Testis (tissue), 3 donors: ENCODE results near the gene DNAH6. TPM values are rescaled to one million over a fixed set of nuclear protein-coding genes. Genes with fewer than 3 reads are reported as not detected.

ENCODE experiments used
- DNase-seq: peaks from one replicate; pipeline ENCODE4 v3.0.0-alpha.2; 2019
- H3K27ac ChIP-seq, 2 donors: fragments of 200-600 bp; sonication (generic); one replicate each; pipeline ENCODE4 v1.5.1; 2019
- H3K27me3 ChIP-seq: fragments of 200-600 bp; sonication (generic); one replicate; pipeline ENCODE4 v1.5.1; 2019
- H3K36me3 ChIP-seq: fragments of 200-600 bp; sonication (generic); one replicate; pipeline ENCODE4 v1.5.1; 2017; ENCODE audit warnings: low read depth; ENCODE audit errors: missing control alignments
- H3K4me1 ChIP-seq: fragments of 200-600 bp; sonication (generic); one replicate; pipeline ENCODE4 v1.5.1; 2019
- H3K4me3 ChIP-seq, 2 donors: fragments of 200-600 bp; sonication (generic); one replicate each; pipeline ENCODE4 v1.5.1; 2017 to 2019
- H3K9me3 ChIP-seq: fragments of 200-600 bp; sonication (generic); one replicate; pipeline ENCODE4 v1.5.1; 2017
- CTCF ChIP-seq, 3 experiments: fragments of 450-650 bp in 2 of 3; fragments of 200-600 bp in 1 of 3; sonication (generic) in 1 of 3; IDR thresholded peaks; one replicate each; pipeline ENCODE4 v1.5.1; 2016 to 2019; ENCODE audit warnings: antibody characterized with exemption in 3 of 3, mild to moderate bottlenecking in 2 of 3, moderate library complexity in 1 of 3
- POLR2A ChIP-seq: fragments of 450-650 bp; IDR thresholded peaks from one replicate; pipeline ENCODE4 v1.6.1; 2017; ENCODE audit warnings: antibody characterized with exemption, mild to moderate bottlenecking, moderate library complexity
- WGBS, 2 donors: methylation state at CpG; one replicate each; pipeline ENCODE4 v1.1.5; 2018; 5-methylcytosine and 5-hydroxymethylcytosine counted together
- intact Hi-C: fragments of 100-400 bp; cut with DNase I; formaldehyde crosslinking; loops from one replicate; pipeline ENCODE4 v1.15.1; 2023; ENCODE audit warnings: low total_unique reads
- polyA plus RNA-seq: library from polyadenylated mRNA; stranded (reverse); fragments of 350-450 nt; fragmentation: Illumina TruSeq; extraction: RNeasy Lipid Tissue Mini Kit (QIAGEN cat#74804); gene quantifications from one replicate; pipeline ENCODE4 v1.2.3, GENCODE V29; 2014; ENCODE audit warnings: low read depth, low replicate concordance; ENCODE audit not compliant: insufficient read depth
- total RNA-seq, 2 donors: library from RNA; depleted of rRNA; stranded (reverse); fragments of >200 nt; gene quantifications; one replicate each; pipeline ENCODE4 v1.2.3, GENCODE V29; 2016

DNAH6 gene
- total and polyA plus RNA-seq, 3 donors from 2014 or later: 7.1 to 18.4 (median 11.8) TPM

GRCh38 chr2:84796798-84797197, 280.5 kb downstream of the DNAH6 start:
- no peaks in the 10 kb centered on the region for H3K36me3 ChIP-seq
- H3K9me3 ChIP-seq: no peaks in the 10 kb centered on the region
- no peak for TF ChIP-seq CTCF (IDR thresholded peaks at IDR 0.05)
- TF ChIP-seq POLR2A: no peak
- no peak for DNase-seq
- no peaks in the 10 kb centered on the region for H3K4me1 ChIP-seq
- H3K27me3 ChIP-seq: no peaks in the 10 kb centered on the region
- no peak overlapping the region for H3K27ac ChIP-seq
- intact Hi-C loops: no loop called here
- H3K4me3 ChIP-seq: no peak overlapping the region

- Histone ChIP-seq H3K4me3 (no peak overlapping the region), H3K9me3 (no peaks in the 10 kb centered on the region), H3K27me3 (no peaks in the 10 kb centered on the region), H3K27ac (no peak overlapping the region), H3K36me3 (no peaks in the 10 kb centered on the region), H3K4me1 (no peaks in the 10 kb centered on the region)
- no peak for DNase-seq
- TF ChIP-seq CTCF (IDR thresholded peaks at IDR 0.05) (no peak), POLR2A (no peak)
- 67 to 69% methylated on average over 3 of the region's 3 CpGs for WGBS, 2 donors
- intact Hi-C loops: no loop called here
Observed at GRCh38 chr2:84797271-84797670, 281.0 kb downstream of the DNAH6 start.

- Histone ChIP-seq H3K36me3 (no peaks in the 10 kb centered on the region), H3K9me3 (no peaks in the 10 kb centered on the region), H3K4me1 (no peaks in the 10 kb centered on the region), H3K27ac (no peak overlapping the region), H3K27me3 (no peaks in the 10 kb centered on the region), H3K4me3 (no peak overlapping the region)
- no peak for DNase-seq
- no peak for TF ChIP-seq CTCF (IDR thresholded peaks at IDR 0.05)
- no peak for TF ChIP-seq POLR2A
- intact Hi-C loops: no loop called here
- WGBS, 2 donors: 70 to 94% methylated on average over 1 of the region's 1 CpG
Observed at GRCh38 chr2:84799772-84800171, 283.5 kb downstream of the DNAH6 start.

- 71 to 74% methylated on average over 1 of the region's 1 CpG for WGBS, 2 donors
- intact Hi-C loops: no loop called here
- H3K27me3 ChIP-seq: no peaks in the 10 kb centered on the region
- no peaks in the 10 kb centered on the region for H3K4me1 ChIP-seq
- no peak for TF ChIP-seq CTCF (IDR thresholded peaks at IDR 0.05)
- no peak for TF ChIP-seq POLR2A
- H3K27ac ChIP-seq: no peak overlapping the region
- no peaks in the 10 kb centered on the region for H3K36me3 ChIP-seq
- no peak overlapping the region for H3K4me3 ChIP-seq
- H3K9me3 ChIP-seq: no peaks in the 10 kb centered on the region
- no peak for DNase-seq
Observed at GRCh38 chr2:84800194-84800805, 284.0 kb downstream of the DNAH6 start.

DNA sequence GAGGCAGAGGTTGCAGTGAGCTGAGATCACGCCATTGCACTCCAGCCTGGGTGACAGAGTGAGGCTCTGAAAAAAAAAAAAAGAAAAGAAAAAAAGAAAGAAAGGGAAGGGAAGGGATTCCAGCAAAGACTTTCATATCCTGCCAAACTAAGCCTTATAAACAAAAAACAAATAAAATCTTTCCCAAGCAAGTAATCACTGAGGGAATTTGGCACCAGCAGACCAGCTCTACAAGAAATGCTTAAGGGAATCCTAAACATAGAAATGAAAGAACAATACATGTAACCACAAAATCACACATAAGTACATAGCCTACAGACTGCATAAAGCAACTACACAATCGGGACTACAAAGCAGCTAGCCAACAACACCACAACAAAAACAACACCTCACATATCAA, 285.5 kb downstream of the DNAH6 start:
- no peak for TF ChIP-seq POLR2A
- TF ChIP-seq CTCF (IDR thresholded peaks at IDR 0.05): no peak
- intact Hi-C loops: no loop called here
- Histone ChIP-seq H3K27me3 (no peaks in the 10 kb centered on the region), H3K27ac (no peak overlapping the region), H3K4me3 (no peak overlapping the region), H3K4me1 (no peaks in the 10 kb centered on the region), H3K36me3 (no peaks in the 10 kb centered on the region), H3K9me3 (no peaks in the 10 kb centered on the region)
- no peak for DNase-seq
- WGBS, 2 donors: 91 to 93% methylated on average over 2 of the region's 2 CpGs
